Mesenchymal stem cell (in vitro differentiated cells and primary cell): Measurements from ENCODE around the gene ROR2.

ENCODE experiments used
- DNase-seq: peaks from one replicate; pipeline ENCODE4 v3.0.0-alpha.2; 2013
- H2AFZ ChIP-seq: one replicate; pipeline ENCODE4 v1.6.1; 2013; ENCODE audit warnings: low read depth, mild to moderate bottlenecking, control low read depth, inconsistent platforms, low read length, moderate library complexity
- H2AK5ac ChIP-seq: 2 replicates; pipeline ENCODE4 v1.6.1; 2013; ENCODE audit warnings: low read length, moderate library complexity, mild to moderate bottlenecking, inconsistent platforms; ENCODE audit not compliant: severe bottlenecking
- H2BK120ac ChIP-seq: one replicate; pipeline ENCODE4 v1.6.1; 2013; ENCODE audit warnings: low read depth, mild to moderate bottlenecking, inconsistent platforms, low read length, moderate library complexity
- H2BK12ac ChIP-seq, 2 experiments: one replicate each; pipeline ENCODE4 v1.6.1; 2013; ENCODE audit warnings: inconsistent platforms in 2 of 2, low read length in 2 of 2, mild to moderate bottlenecking in 2 of 2, moderate library complexity in 2 of 2, control low read depth in 1 of 2
- H2BK15ac ChIP-seq: one replicate; pipeline ENCODE4 v1.6.1; 2013; ENCODE audit warnings: mild to moderate bottlenecking, low read depth, inconsistent platforms; ENCODE audit not compliant: poor library complexity, severe bottlenecking
- H2BK5ac ChIP-seq: 2 replicates; pipeline ENCODE4 v1.6.1; 2013; ENCODE audit warnings: low read depth, mild to moderate bottlenecking, low read length, control low read depth, inconsistent platforms; ENCODE audit not compliant: poor library complexity, severe bottlenecking
- H3K14ac ChIP-seq, 2 experiments: one replicate each; pipeline ENCODE4 v1.6.1; 2013; ENCODE audit warnings: inconsistent platforms in 2 of 2, low read length in 2 of 2, control low read depth in 1 of 2, mild to moderate bottlenecking in 1 of 2, moderate library complexity in 1 of 2
- H3K18ac ChIP-seq, 2 experiments: one replicate each; pipeline ENCODE4 v1.6.1; 2013; ENCODE audit warnings: inconsistent platforms in 2 of 2, low read length in 2 of 2, control low read depth in 1 of 2, low read depth in 1 of 2, mild to moderate bottlenecking in 1 of 2
- H3K23ac ChIP-seq, 2 experiments: one replicate each; pipeline ENCODE4 v1.6.1; 2013; ENCODE audit warnings: inconsistent platforms in 2 of 2, low read length in 2 of 2, mild to moderate bottlenecking in 2 of 2, moderate library complexity in 2 of 2, control low read depth in 1 of 2
- H3K27ac ChIP-seq: 2 replicates; pipeline ENCODE4 v1.5.1; 2013; ENCODE audit warnings: mild to moderate bottlenecking, moderate library complexity, low read length, control low read depth, inconsistent platforms; ENCODE audit not compliant: poor library complexity, severe bottlenecking
- H3K27me3 ChIP-seq, 2 experiments: 2 replicates each; pipeline versions ENCODE4 v1.6.1 to v1.7.0; 2013; ENCODE audit warnings: low read length in 2 of 2, mild to moderate bottlenecking in 2 of 2, moderate library complexity in 2 of 2, control low read depth in 1 of 2, inconsistent platforms in 1 of 2; ENCODE audit not compliant: control insufficient read depth in 1 of 2, insufficient read depth in 1 of 2
- H3K36me3 ChIP-seq, 2 experiments: 2 replicates each; pipeline versions ENCODE4 v1.6.1 to v1.7.0; 2013; ENCODE audit warnings: low read length in 2 of 2, control low read depth in 1 of 2, inconsistent platforms in 1 of 2, low read depth in 1 of 2, mild to moderate bottlenecking in 1 of 2; ENCODE audit not compliant: insufficient read depth in 2 of 2, control insufficient read depth in 1 of 2
- H3K4ac ChIP-seq, 2 experiments: one replicate each; pipeline ENCODE4 v1.6.1; 2013; ENCODE audit warnings: inconsistent platforms in 2 of 2, low read length in 2 of 2, mild to moderate bottlenecking in 2 of 2, moderate library complexity in 2 of 2, control low read depth in 1 of 2, low read depth in 1 of 2
- H3K4me1 ChIP-seq: 2 replicates; pipeline ENCODE4 v1.6.1; 2013; ENCODE audit warnings: low read depth, low read length, control low read depth; ENCODE audit not compliant: control insufficient read depth, insufficient read depth
- H3K4me2 ChIP-seq: 2 replicates; pipeline ENCODE4 v1.6.1; 2013; ENCODE audit warnings: low read length, mild to moderate bottlenecking, inconsistent platforms; ENCODE audit not compliant: poor library complexity, severe bottlenecking
- H3K4me3 ChIP-seq, 2 experiments: 2 replicates each; pipeline versions ENCODE4 v1.5.1 to v1.7.0; 2013; ENCODE audit warnings: low read length in 2 of 2, mild to moderate bottlenecking in 2 of 2, control low read depth in 1 of 2, low read depth in 1 of 2; ENCODE audit not compliant: insufficient read depth in 1 of 2
- H3K79me1 ChIP-seq: replicated peaks from 2 replicates; pipeline ENCODE4 v1.6.1; 2013; ENCODE audit warnings: mild to moderate bottlenecking, control low read depth, low read length, inconsistent platforms; ENCODE audit not compliant: poor library complexity, severe bottlenecking
- H3K9ac ChIP-seq: 2 replicates; pipeline ENCODE4 v1.7.0; 2013; ENCODE audit warnings: mild to moderate bottlenecking, low read length, moderate library complexity
- H3K9me3 ChIP-seq: 2 replicates; pipeline ENCODE4 v1.7.0; 2013; ENCODE audit warnings: mild to moderate bottlenecking, low read length; ENCODE audit not compliant: control insufficient read depth
- H4K8ac ChIP-seq: one replicate; pipeline ENCODE4 v1.6.1; 2013; ENCODE audit warnings: inconsistent platforms, mild to moderate bottlenecking, low read length, moderate library complexity
- H4K91ac ChIP-seq: one replicate; pipeline ENCODE4 v1.6.1; 2013; ENCODE audit warnings: mild to moderate bottlenecking, low read length, inconsistent platforms
- WGBS: methylation state at CpG from one replicate; pipeline ENCODE4 v1.1.7; 2013; ENCODE audit warnings: mixed read lengths; 5-methylcytosine and 5-hydroxymethylcytosine counted together

The ROR2 gene

GRCh38 chr9:91751922-91752321, 198.1 kb downstream of the ROR2 start:
- peak overlapping the region; percentile 41 for H3K9ac ChIP-seq
- H3K4me1 ChIP-seq = peaks cover 3% of the 10 kb centered on the region
- no peak overlapping the region for H2BK120ac ChIP-seq
- no peak overlapping the region for H3K18ac ChIP-seq
- no peak overlapping the region for H3K4me3 ChIP-seq
- H3K4ac ChIP-seq = no peak overlapping the region
- no peak overlapping the region for H3K27ac ChIP-seq
- peak; percentile 41 for DNase-seq
- no peaks in the 10 kb centered on the region for H3K9me3 ChIP-seq
- H2BK12ac ChIP-seq = no peak overlapping the region
- no peak overlapping the region for H3K23ac ChIP-seq
- no peak overlapping the region for H2BK5ac ChIP-seq
- H2BK15ac ChIP-seq = no peak overlapping the region
- 100% methylated on average over 1 of the region's 2 CpGs for WGBS
- H2AFZ ChIP-seq = no peak overlapping the region
- no peak overlapping the region for H4K8ac ChIP-seq
- peaks cover 5 to 16% of the 10 kb centered on the region in 2 experiments for H3K36me3 ChIP-seq
- no peaks in the 10 kb centered on the region for H3K27me3 ChIP-seq
- peaks cover under 1% of the 10 kb centered on the region for H3K79me1 ChIP-seq
- no peak overlapping the region for H4K91ac ChIP-seq
- no peak overlapping the region for H2AK5ac ChIP-seq
- no peak overlapping the region for H3K4me2 ChIP-seq
- H3K14ac ChIP-seq = no peak overlapping the region

GRCh38 chr9:91750343-91750742, 199.7 kb downstream of the ROR2 start:
- H4K91ac ChIP-seq = no peak overlapping the region
- H3K14ac ChIP-seq = no peak overlapping the region
- H2AK5ac ChIP-seq = no peak overlapping the region
- no peak overlapping the region for H3K27ac ChIP-seq
- H3K9me3 ChIP-seq = no peaks in the 10 kb centered on the region
- 85% methylated on average over 5 of the region's 6 CpGs for WGBS
- H3K79me1 ChIP-seq = peaks cover 2% of the 10 kb centered on the region
- no peak overlapping the region for H2AFZ ChIP-seq
- no peak for DNase-seq
- H3K4me2 ChIP-seq = no peak overlapping the region
- no peak overlapping the region for H3K18ac ChIP-seq
- no peak overlapping the region for H2BK12ac ChIP-seq
- no peak overlapping the region for H4K8ac ChIP-seq
- no peak overlapping the region for H3K4ac ChIP-seq
- no peak overlapping the region for H2BK15ac ChIP-seq
- H3K9ac ChIP-seq = no peak overlapping the region
- H2BK120ac ChIP-seq = no peak overlapping the region
- no peak overlapping the region for H2BK5ac ChIP-seq
- H3K4me1 ChIP-seq = peaks cover 6% of the 10 kb centered on the region
- H3K23ac ChIP-seq = no peak overlapping the region
- H3K36me3 ChIP-seq = peaks cover 4 to 12% of the 10 kb centered on the region in 2 experiments
- H3K4me3 ChIP-seq = no peak overlapping the region
- no peaks in the 10 kb centered on the region for H3K27me3 ChIP-seq

- Histone ChIP-seq H3K27ac (no peak overlapping the region), H3K18ac (no peak overlapping the region), H3K4me3 (no peak overlapping the region), H2BK5ac (no peak overlapping the region), H3K9me3 (no peaks in the 10 kb centered on the region), H2BK120ac (no peak overlapping the region), H2AK5ac (no peak overlapping the region), H2AFZ (no peak overlapping the region), H3K4me2 (no peak overlapping the region), H2BK12ac (no peak overlapping the region), H2BK15ac (no peak overlapping the region), H3K23ac (no peak overlapping the region), H3K36me3 (peaks cover 0 to 5% of the 10 kb centered on the region in 2 experiments), H4K8ac (no peak overlapping the region), H4K91ac (no peak overlapping the region), H3K4me1 (peaks cover 6% of the 10 kb centered on the region), H3K27me3 (no peaks in the 10 kb centered on the region), H3K4ac (no peak overlapping the region), H3K9ac (no peak overlapping the region), H3K79me1 (peaks cover 2% of the 10 kb centered on the region), H3K14ac (no peak overlapping the region)
- 88% methylated on average over 6 of the region's 9 CpGs for WGBS
- no peak for DNase-seq
These were observed 203.1 kb downstream of the ROR2 start for GRCh38 chr9:91746904-91747303.

- Histone ChIP-seq H3K18ac (no peak overlapping the region), H2AK5ac (no peak overlapping the region), H3K14ac (no peak overlapping the region), H3K9ac (no peak overlapping the region), H2BK5ac (no peak overlapping the region), H3K27me3 (no peaks in the 10 kb centered on the region), H3K79me1 (peaks cover 2% of the 10 kb centered on the region), H3K4me1 (peaks cover 6% of the 10 kb centered on the region), H3K4ac (no peak overlapping the region), H4K91ac (no peak overlapping the region), H2BK12ac (no peak overlapping the region), H2BK120ac (no peak overlapping the region), H2AFZ (no peak overlapping the region), H3K23ac (no peak overlapping the region), H3K36me3 (peaks cover 0 to 5% of the 10 kb centered on the region in 2 experiments), H3K4me3 (no peak overlapping the region), H3K9me3 (no peaks in the 10 kb centered on the region), H4K8ac (no peak overlapping the region), H2BK15ac (no peak overlapping the region), H3K4me2 (no peak overlapping the region), H3K27ac (no peak overlapping the region)
- WGBS = 97% methylated on average over 9 of the region's 10 CpGs
- no peak for DNase-seq
These were observed 203.7 kb downstream of the ROR2 start for GRCh38 chr9:91746357-91746756.
